DMS53 (cell line): Measurements from ENCODE around the gene NDUFS6.
"Not testable (repeated sequence)": the region's sequence is repeated elsewhere in the genome, so short reads cannot be mapped to it uniquely, and the experiment has no call there.

Source experiments
- DNase-seq: peaks from one replicate; lab custom pipeline; 2025; lab: John Stamatoyannopoulos, UW

The NDUFS6 gene

GRCh38 chr5:1834022-1834551 lies 32.9 kb downstream of the NDUFS6 start:
- DNase-seq: no peak

GRCh38 chr5:1834721-1835429 lies 33.7 kb downstream of the NDUFS6 start:
- DNase-seq: no peak

GRCh38 chr5:1835431-1835830 lies 34.2 kb downstream of the NDUFS6 start:
- no peak for DNase-seq

DNA sequence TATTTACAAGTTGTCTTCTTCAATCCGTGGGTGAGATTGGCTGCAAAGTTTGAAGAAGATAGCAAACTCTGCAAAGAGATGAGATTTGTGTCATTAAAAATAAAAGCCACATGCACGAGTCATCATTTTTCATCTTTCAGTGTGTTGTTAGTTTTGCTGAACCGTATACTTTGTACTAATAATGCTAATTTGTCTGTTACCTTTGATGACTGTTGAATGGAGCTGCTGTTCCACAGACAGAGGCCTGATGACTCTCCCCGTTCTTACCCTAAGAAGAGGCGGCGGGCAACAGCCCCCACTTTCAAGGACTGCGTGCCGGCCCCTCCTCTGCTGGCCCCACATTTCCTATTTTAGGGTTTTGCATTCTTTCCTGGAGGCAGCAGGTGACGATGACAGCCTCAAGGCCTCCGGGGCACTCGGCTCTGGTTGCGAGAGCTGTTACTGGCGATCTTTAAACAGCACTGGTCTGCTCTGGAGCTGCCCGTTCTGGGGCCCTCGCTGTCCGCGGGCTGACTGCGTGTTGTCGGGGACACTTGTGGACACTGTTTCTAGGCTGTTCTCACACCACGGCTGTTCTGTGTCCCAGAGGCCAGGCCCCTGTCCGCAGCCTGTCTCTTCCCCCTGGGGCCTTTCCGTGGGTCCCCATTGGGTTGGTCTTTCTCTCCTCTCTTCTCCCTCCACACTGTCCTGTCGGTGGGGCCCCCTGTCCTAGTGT lies 35.1 kb downstream of the NDUFS6 start:
- no peak for DNase-seq

DNA sequence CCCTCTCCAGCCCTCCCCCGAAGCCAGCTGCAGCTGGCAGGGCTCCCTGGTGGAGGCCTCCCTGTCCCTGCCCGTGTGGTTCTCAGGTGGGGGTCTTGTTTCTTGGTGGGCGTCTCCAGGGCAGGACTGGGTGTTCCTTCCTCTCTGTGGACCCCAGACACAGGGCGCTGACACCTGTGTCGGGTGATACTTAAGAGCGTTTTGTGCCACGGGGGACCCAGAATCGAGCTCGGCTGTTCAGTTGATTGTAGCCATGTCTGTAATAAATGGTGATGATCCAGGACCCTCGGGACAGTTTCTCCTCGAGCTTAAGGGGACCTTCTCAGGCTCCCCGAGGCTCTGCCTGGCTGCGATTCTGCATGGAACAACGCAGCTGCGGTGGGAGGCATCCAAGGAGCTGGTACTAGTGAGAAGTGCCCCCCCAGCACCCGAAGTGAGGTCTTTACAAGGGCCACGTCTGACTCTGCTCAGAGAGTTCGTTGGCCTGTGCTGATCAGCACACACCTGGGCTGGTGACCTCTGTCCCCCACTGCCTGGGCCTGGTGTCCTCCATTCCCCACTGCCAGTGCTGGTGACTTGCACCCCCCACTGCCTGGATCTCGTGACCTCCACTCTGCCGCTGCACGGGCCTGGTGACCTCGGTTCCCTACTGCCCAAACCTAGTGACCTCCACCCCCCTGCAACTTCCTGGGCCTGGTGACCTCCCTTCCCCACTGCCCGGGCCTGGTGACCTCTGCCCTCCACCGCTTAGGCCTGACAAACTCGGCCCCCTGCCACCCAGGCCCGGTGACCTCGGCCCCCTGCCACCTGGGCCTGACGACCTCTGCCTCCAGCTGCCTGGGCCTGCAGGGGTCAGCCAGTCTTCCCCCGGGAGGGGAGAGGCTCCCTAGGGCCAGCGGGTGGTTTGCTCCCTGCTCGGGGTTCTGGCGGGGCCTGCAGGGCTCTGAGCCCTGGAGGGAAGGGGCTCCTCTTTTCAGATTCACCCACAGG lies 36.0 kb downstream of the NDUFS6 start:
- no peak for DNase-seq

- no peak for DNase-seq
Measured at GRCh38 chr5:1838013-1838412, 36.8 kb downstream of the NDUFS6 start.

DNA sequence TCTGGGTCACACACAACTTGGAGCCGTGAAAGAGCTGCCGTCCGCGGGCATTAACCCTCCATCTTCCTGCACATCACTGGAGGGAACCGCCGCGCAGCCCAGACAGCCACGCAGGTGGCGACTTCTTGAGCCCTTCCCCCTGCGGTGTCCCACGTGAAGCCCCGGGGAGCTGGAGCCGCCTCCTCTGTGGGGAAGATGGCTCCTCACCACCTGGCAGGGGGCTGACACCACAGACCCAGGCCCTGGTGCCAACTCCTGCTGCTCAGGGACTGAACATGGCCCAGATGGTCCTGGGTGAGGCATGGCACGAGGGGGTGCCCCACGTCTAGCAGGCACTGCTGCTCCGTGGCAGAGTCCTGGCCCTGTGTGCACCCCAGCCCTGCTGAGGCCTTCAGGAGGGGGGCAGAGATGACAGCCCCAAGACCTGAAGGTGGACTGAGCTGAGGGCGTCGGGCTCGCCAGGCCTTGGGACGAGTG lies 38.9 kb downstream of the NDUFS6 start:
- no peak for DNase-seq

DNA sequence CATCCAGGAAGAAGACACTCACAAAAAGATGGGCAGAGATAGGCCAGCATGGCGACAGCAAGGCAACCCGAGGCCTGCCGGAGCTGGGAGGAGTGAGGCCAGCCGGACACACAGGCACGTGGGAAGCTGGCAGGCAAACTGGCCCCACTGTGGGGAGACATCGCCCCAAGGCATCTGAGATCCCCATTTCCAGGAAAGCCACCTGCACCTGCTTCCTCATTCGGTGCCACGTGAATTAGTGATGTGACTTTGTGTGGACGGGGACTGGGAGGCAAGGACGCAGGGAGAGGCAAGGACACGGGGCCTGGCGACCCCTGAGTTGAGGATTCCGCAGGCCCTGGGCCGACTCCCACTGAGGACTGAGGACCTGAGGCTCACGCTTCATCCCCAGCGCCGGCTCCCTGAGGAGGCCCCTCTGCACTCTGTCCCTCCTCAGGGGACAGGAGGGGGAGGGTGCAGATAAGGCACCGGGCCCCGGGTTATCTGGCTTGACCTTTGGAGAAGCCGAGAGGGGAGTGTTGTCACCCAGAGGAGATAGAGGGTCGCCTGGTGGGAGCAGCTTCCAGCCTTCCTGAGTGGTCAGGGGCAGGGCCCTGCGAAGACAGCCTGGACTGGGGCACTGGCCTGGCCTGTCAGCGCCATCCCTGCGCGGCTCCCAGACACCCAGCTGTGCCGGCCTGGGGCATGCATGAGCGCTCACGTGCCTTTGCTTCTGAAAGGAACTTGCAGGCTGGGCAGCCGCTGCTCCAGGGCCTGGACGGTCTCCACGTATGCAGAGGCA lies 39.7 kb downstream of the NDUFS6 start:
- peak; percentile 33 for DNase-seq

DNA sequence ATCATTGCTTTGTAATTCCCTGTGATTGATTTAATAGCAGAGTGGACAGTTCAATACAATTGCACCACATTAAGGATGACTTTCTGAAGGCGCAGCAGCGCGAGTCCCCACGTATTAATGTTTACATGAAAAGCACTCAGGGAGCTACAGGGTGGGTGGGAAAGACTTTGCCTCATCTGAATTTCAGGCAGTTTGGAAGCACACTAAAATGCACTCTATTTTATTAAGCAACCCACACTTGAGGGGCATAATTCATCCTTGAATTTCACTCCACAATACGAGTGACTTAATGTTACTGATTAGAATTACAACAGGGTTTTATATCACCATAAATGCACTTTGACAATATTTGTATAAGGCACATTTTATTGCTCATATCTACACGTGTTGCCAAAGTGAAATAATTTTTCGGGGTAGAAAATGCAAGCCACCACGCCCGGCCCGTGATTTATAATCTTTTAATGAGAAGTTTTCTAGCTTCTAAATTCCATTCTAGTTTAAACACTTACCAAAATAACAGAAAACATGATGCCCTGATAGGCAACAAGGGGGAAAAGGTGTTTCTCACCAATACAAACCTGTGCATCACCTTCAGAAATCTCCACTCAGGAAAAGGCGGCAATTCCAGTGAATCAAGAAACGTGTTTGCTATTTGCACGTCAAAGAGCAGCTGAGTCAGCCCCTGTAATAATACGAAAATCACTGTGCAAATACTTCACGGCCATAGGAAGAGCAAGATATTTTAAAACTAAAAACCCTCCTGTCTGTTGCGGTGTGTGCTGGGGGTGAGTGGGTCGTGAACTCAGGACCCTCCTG lies 41.0 kb downstream of the NDUFS6 start:
- DNase-seq: peak; percentile 68

DNA sequence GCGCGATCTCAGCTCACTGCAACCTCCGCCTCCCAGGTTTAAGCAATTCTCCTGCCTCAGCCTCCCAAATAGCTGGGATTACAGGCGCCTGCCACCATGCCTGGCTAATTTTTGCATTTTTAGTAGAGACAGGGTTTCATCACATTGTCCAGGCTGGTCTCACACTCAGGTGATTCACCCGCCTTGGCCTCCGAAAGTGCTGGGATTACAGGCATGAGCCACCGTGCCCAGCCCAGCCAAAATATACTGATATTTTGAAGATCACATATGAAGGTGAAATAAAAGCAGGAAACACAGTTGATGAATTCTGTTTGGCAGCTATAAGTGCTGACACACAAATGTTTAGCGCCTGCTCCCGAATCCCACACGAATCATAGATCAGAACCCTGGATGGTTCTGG lies 42.6 kb downstream of the NDUFS6 start:
- not testable (repeated sequence) for DNase-seq

- no peak for DNase-seq
Measured at GRCh38 chr5:1844708-1845436, 43.7 kb downstream of the NDUFS6 start.

GRCh38 chr5:1845696-1846095 lies 44.5 kb downstream of the NDUFS6 start:
- DNase-seq: no peak

DNA sequence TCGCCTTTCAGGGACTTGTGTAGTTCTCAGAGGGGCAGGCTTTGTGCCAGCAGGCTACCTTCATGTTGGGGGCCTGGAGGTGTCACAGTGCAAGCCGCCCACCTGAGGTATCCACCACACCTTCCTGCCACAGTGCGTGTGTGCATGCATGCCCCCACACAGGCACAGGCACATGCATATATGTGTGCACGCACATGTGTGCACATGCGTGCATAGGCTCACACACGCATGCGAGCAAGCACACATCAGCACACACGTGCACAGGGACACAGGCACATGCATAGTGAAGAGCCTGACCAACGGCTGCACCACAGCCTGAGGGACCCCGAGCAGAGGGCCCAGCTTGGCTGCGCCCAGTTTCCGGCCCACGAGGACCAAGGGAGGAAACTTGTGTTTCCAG lies 45.4 kb downstream of the NDUFS6 start:
- no peak for DNase-seq

- DNase-seq: no peak
Measured at GRCh38 chr5:1847056-1847455, 45.8 kb downstream of the NDUFS6 start.

DNA sequence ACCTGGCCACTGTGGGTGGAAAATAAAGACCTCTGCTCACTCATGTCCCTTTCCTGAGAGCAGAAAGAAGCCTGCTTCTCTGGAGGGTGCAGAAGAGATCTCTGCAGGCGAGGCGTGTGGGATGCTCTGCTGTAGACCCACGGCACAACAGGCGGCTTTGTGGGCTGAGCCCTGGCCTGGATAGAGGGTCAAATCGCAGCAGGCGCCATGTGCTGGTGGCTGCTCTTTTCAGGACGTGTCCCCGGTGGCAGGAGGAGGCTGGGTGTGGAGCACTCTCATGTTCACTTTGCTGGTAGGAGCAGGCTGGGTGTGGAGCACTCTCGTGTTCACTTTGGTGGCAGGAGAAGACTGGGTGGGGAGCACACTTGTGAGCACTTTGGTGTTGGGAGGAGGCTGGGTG lies 46.4 kb downstream of the NDUFS6 start:
- no peak for DNase-seq

DNA sequence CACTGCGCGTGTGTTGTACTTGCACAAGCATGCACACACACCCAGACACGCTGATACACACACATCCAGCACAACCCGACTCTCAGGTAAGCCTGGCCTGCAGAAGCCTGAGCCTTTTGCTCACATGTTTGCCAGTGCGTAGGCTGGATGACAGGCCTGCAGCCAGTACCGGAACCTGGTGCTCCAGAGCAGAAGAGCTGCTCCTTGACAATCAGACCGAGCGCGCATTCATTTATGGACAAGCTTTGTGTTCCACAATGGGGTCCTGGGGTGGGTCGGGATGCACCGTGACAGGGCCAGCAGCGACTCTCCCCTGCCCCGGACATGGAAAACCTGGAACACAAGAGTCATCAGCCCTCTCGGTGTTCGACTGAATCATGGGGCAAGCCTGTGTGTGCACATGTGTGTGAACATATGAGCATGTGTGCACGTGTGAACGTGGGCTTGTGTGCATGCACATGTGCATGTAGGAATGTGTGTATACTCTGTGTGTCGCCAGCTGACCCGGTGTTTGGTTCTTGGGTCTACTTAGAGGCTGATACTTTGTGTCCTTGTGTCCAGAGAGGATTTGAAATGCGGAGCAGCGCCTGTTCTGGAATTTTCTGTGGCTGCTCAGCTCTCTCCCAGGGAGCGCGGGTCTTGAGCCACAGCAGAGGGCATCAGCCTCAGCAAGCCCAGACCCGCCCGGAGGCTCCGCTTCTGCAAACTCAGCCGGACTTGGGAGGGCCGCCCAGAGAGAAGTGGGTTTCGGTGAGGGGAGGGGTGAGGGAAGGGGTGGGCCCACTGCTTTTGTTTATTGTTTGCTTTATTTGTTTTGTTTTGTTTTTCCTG lies 49.3 kb downstream of the NDUFS6 start:
- no peak for DNase-seq

- no peak for DNase-seq
Measured at GRCh38 chr5:1851290-1851934, 50.2 kb downstream of the NDUFS6 start.

GRCh38 chr5:1852324-1852947 lies 51.2 kb downstream of the NDUFS6 start:
- no peak for DNase-seq
